HEK293 (cell line): ENCODE measurements around the gene DDX46.
"Not testable (repeated sequence)": the region's sequence is repeated elsewhere in the genome, so short reads cannot be mapped to it uniquely, and the experiment has no call there.

Experiments used
- CTCF ChIA-PET: fragments of 350-600 bp; formaldehyde crosslinking; extraction: SDS; loops from one replicate; lab custom pipeline; 2021; ENCODE audit warnings: antibody characterized with exemption; lab: Yijun Ruan, JAX
- POLR2A ChIA-PET: fragments of 300-600 bp; formaldehyde crosslinking; extraction: SDS; loops from one replicate; lab custom pipeline; 2020; ENCODE audit warnings: antibody characterized with exemption, inconsistent platforms; lab: Yijun Ruan, JAX
- H3K27ac ChIP-seq: fragments of 200-500 bp; sonication (Bioruptor generic); 2 replicates; pipeline ENCODE4 v1.5.1; 2014; ENCODE audit warnings: low read depth, low read length, control low read depth, inconsistent platforms; ENCODE audit errors: extremely low read depth
- H3K36me3 ChIP-seq, 2 experiments: fragments of 200-500 bp in 1 of 2; sonication (Bioruptor generic) in 1 of 2; 1 replicate in 1 of 2; 2 replicates in 1 of 2; pipeline ENCODE4 v1.5.1; 2014 to 2017; ENCODE audit warnings: inconsistent platforms in 2 of 2, low read length in 2 of 2; ENCODE audit not compliant: control insufficient read depth in 2 of 2, insufficient read depth in 1 of 2
- H3K4me1 ChIP-seq: fragments of 200-500 bp; sonication (Bioruptor generic); 2 replicates; pipeline ENCODE4 v1.5.1; 2014; ENCODE audit warnings: mild to moderate bottlenecking, low read length, inconsistent platforms; ENCODE audit not compliant: control insufficient read depth, insufficient read depth
- H3K4me3 ChIP-seq: 2 replicates; pipeline ENCODE4 v1.5.1; 2011; ENCODE audit warnings: low read depth, mild to moderate bottlenecking, control low read depth, low read length, moderate library complexity
- H3K9me3 ChIP-seq: fragments of 200-500 bp; sonication (Bioruptor generic); 2 replicates; pipeline ENCODE4 v1.5.1; 2014; ENCODE audit warnings: low read depth, low read length, inconsistent platforms; ENCODE audit not compliant: control insufficient read depth, insufficient read depth
- KLF1 ChIP-seq: fragments of 450-650 bp; formaldehyde crosslinking; IDR thresholded peaks from 2 replicates; pipeline ENCODE4 v1.5.1; 2016; ENCODE audit warnings: missing biosample characterization, missing genetic modification characterization
- ZBTB20 ChIP-seq: fragments of 450-650 bp; formaldehyde crosslinking; IDR thresholded peaks from 2 replicates; pipeline ENCODE4 v1.5.1; 2016; ENCODE audit warnings: missing biosample characterization, missing genetic modification characterization
- ZNF211 ChIP-seq: fragments of 450-650 bp; formaldehyde crosslinking; IDR thresholded peaks from 2 replicates; pipeline ENCODE4 v1.5.1; 2016; ENCODE audit warnings: low read depth, missing biosample characterization, missing genetic modification characterization
- ZNF292 ChIP-seq: fragments of 450-650 bp; formaldehyde crosslinking; IDR thresholded peaks from 2 replicates; pipeline ENCODE4 v1.5.1; 2016; ENCODE audit warnings: low read depth, missing biosample characterization, missing genetic modification characterization, borderline replicate concordance
- ZNF394 ChIP-seq: fragments of 450-650 bp; formaldehyde crosslinking; IDR thresholded peaks from 2 replicates; pipeline ENCODE4 v1.5.1; 2016; ENCODE audit warnings: missing biosample characterization, missing genetic modification characterization, mild to moderate bottlenecking, moderate library complexity, borderline replicate concordance
- ZNF416 ChIP-seq: fragments of 450-650 bp; formaldehyde crosslinking; IDR thresholded peaks from 2 replicates; pipeline ENCODE4 v1.5.1; 2016; ENCODE audit warnings: missing biosample characterization, missing genetic modification characterization
- ZNF426 ChIP-seq: fragments of 450-650 bp; formaldehyde crosslinking; IDR thresholded peaks from 2 replicates; pipeline ENCODE4 v1.5.1; 2017; ENCODE audit warnings: missing biosample characterization, missing genetic modification characterization, mild to moderate bottlenecking, inconsistent platforms, moderate library complexity
- ZNF555 ChIP-seq: fragments of 450-650 bp; formaldehyde crosslinking; conservative IDR thresholded peaks from 2 replicates; pipeline ENCODE4 v1.5.1; 2017; ENCODE audit warnings: missing biosample characterization, mild to moderate bottlenecking, missing genetic modification characterization, inconsistent platforms
- ZNF558 ChIP-seq: fragments of 450-650 bp; formaldehyde crosslinking; IDR thresholded peaks from 2 replicates; pipeline ENCODE4 v1.5.1; 2016; ENCODE audit warnings: missing biosample characterization, missing genetic modification characterization
- ZNF623 ChIP-seq: fragments of 450-650 bp; formaldehyde crosslinking; IDR thresholded peaks from 2 replicates; pipeline ENCODE4 v1.5.1; 2016; ENCODE audit warnings: missing biosample characterization, missing genetic modification characterization
- ZSCAN23 ChIP-seq: fragments of 450-650 bp; formaldehyde crosslinking; IDR thresholded peaks from 2 replicates; pipeline ENCODE4 v1.5.1; 2016; ENCODE audit warnings: missing biosample characterization, missing genetic modification characterization
- ZXDB ChIP-seq: fragments of 450-650 bp; formaldehyde crosslinking; IDR thresholded peaks from 2 replicates; pipeline ENCODE4 v1.5.1; 2016; ENCODE audit warnings: missing biosample characterization, missing genetic modification characterization
- TF ChIP-seq, protein P1 (sequence below): fragments of 450-650 bp; formaldehyde crosslinking; IDR thresholded peaks from 2 replicates; pipeline ENCODE4 v1.5.1; 2016; ENCODE audit warnings: missing biosample characterization, missing genetic modification characterization
- TF ChIP-seq, protein P2 (sequence below): fragments of 450-650 bp; formaldehyde crosslinking; IDR thresholded peaks from 2 replicates; pipeline ENCODE4 v1.5.1; 2017; ENCODE audit warnings: missing biosample characterization, missing genetic modification characterization
- TF ChIP-seq, protein P3 (sequence below): fragments of 450-650 bp; formaldehyde crosslinking; conservative IDR thresholded peaks from 2 replicates; pipeline ENCODE4 v1.5.1; 2016; ENCODE audit warnings: low read depth, missing biosample characterization, missing genetic modification characterization
- TF ChIP-seq, protein P4 (sequence below): fragments of 450-650 bp; formaldehyde crosslinking; conservative IDR thresholded peaks from 2 replicates; pipeline ENCODE4 v1.5.1; 2016; ENCODE audit warnings: low read depth, missing biosample characterization, missing genetic modification characterization
- TF ChIP-seq, protein P5 (sequence below): fragments of 450-650 bp; formaldehyde crosslinking; IDR thresholded peaks from 2 replicates; pipeline ENCODE4 v1.5.1; 2016; ENCODE audit warnings: missing biosample characterization, missing genetic modification characterization

The DDX46 gene

DNA sequence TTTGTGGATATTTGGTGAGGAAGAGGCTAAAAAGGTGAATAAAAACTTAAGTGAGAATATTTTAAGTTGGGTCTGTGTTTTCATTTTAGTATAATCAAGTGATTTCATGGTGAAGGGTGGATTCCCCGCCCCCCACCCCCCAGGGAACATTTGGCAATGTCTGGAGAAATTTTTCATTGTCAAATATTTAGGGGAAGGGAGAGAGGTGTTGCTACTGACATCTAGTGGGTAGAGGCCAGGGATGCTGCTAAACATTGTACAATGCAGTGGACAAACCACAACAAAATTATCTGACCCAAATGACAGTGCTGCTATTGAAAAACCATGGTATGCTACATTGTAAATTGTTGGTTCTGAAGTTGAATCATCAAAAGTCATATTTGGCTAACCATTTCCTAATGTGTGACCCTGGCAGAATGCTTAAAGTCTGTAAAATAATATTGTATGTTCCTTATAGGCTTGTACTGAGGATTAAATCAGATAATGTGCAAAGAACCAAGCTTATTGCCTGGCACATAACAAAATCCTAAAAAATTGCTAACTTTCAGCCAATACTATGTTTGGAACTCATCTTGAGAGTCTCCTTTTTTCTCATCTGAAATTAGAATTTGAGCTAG, 92.8 kb downstream of the DDX46 start (continued):
- TF ChIP-seq, protein P1, sequence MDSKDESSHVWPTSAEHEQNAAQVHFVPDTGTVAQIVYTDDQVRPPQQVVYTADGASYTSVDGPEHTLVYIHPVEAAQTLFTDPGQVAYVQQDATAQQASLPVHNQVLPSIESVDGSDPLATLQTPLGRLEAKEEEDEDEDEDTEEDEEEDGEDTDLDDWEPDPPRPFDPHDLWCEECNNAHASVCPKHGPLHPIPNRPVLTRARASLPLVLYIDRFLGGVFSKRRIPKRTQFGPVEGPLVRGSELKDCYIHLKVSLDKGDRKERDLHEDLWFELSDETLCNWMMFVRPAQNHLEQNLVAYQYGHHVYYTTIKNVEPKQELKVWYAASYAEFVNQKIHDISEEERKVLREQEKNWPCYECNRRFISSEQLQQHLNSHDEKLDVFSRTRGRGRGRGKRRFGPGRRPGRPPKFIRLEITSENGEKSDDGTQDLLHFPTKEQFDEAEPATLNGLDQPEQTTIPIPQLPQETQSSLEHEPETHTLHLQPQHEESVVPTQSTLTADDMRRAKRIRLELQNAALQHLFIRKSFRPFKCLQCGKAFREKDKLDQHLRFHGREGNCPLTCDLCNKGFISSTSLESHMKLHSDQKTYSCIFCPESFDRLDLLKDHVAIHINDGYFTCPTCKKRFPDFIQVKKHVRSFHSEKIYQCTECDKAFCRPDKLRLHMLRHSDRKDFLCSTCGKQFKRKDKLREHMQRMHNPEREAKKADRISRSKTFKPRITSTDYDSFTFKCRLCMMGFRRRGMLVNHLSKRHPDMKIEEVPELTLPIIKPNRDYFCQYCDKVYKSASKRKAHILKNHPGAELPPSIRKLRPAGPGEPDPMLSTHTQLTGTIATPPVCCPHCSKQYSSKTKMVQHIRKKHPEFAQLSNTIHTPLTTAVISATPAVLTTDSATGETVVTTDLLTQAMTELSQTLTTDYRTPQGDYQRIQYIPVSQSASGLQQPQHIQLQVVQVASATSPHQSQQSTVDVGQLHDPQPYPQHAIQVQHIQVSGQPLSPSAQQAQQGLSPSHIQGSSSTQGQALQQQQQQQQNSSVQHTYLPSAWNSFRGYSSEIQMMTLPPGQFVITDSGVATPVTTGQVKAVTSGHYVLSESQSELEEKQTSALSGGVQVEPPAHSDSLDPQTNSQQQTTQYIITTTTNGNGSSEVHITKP, result 0 out of 2 replicates have a peak, but pooled peaks have one; percentile 10
- TF ChIP-seq ZNF416 (no peak), ZSCAN23 (tag by site-specific recombination) (no peak), ZNF426 (tag by site-specific recombination) (no peak), ZNF292 (tag by site-specific recombination) (no peak), ZBTB20 (tag by site-specific recombination) (no peak), ZNF211 (tag by site-specific recombination) (no peak)
- TF ChIP-seq, protein P2, sequence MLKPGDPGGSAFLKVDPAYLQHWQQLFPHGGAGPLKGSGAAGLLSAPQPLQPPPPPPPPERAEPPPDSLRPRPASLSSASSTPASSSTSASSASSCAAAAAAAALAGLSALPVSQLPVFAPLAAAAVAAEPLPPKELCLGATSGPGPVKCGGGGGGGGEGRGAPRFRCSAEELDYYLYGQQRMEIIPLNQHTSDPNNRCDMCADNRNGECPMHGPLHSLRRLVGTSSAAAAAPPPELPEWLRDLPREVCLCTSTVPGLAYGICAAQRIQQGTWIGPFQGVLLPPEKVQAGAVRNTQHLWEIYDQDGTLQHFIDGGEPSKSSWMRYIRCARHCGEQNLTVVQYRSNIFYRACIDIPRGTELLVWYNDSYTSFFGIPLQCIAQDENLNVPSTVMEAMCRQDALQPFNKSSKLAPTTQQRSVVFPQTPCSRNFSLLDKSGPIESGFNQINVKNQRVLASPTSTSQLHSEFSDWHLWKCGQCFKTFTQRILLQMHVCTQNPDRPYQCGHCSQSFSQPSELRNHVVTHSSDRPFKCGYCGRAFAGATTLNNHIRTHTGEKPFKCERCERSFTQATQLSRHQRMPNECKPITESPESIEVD, result peak; percentile 40; the same call in 1 of the 2 replicates

DNA sequence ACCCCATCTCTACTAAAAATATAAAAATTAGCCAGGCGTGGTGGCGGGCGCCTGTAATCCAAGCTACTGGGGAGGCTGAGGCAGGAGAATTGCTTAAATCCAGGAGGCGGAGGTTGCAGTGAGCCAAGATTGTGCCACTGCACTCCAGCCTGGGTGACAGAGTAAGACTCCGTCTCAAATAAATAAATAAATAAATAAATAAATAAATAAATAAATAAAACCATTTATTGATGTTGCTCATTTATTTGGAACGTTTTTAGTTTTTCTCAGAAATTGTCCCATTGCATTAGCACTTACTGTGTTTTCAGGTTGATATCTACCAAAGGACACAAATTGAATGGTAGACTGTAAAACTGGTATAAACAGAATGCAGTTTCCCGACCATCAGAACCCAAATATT, 97.9 kb downstream of the DDX46 start:
- peaks cover 68 to 72% of the 10 kb centered on the region in 2 experiments for H3K36me3 ChIP-seq
- H3K4me1 ChIP-seq, POLR2A ChIA-PET, H3K9me3 ChIP-seq, H3K4me3 ChIP-seq, H3K27ac ChIP-seq: not testable (repeated sequence)
- CTCF ChIA-PET, result interaction anchor here (0.7 kb wide), 2 partner anchors 11 to 348 kb away, joined by 3 read pairs; partner anchors contain the start of gene C5orf24
- TF ChIP-seq, protein P3, sequence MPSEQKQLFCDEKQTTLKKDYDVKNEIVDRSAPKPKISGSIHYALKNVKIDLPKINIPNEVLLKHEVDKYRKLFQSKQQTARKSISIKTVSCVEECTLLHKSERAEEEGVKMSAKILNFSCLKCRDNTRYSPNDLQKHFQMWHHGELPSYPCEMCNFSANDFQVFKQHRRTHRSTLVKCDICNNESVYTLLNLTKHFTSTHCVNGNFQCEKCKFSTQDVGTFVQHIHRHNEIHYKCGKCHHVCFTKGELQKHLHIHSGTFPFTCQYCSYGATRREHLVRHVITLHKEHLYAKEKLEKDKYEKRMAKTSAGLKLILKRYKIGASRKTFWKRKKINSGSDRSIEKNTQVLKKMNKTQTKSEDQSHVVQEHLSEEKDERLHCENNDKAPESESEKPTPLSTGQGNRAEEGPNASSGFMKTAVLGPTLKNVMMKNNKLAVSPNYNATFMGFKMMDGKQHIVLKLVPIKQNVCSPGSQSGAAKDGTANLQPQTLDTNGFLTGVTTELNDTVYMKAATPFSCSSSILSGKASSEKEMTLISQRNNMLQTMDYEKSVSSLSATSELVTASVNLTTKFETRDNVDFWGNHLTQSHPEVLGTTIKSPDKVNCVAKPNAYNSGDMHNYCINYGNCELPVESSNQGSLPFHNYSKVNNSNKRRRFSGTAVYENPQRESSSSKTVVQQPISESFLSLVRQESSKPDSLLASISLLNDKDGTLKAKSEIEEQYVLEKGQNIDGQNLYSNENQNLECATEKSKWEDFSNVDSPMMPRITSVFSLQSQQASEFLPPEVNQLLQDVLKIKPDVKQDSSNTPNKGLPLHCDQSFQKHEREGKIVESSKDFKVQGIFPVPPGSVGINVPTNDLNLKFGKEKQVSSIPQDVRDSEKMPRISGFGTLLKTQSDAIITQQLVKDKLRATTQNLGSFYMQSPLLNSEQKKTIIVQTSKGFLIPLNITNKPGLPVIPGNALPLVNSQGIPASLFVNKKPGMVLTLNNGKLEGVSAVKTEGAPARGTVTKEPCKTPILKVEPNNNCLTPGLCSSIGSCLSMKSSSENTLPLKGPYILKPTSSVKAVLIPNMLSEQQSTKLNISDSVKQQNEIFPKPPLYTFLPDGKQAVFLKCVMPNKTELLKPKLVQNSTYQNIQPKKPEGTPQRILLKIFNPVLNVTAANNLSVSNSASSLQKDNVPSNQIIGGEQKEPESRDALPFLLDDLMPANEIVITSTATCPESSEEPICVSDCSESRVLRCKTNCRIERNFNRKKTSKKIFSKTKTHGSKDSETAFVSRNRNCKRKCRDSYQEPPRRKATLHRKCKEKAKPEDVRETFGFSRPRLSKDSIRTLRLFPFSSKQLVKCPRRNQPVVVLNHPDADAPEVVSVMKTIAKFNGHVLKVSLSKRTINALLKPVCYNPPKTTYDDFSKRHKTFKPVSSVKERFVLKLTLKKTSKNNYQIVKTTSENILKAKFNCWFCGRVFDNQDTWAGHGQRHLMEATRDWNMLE (tag by site-specific recombination), result peak; percentile 62; the same call in 1 of the 2 replicates
- TF ChIP-seq ZNF394 (tag by site-specific recombination) (peak; percentile 75; the same call in 1 of the 2 replicates), KLF1 (0 out of 2 replicates have a peak, but pooled peaks have one; percentile 12), ZNF555 (tag by site-specific recombination) (peak; percentile 33; the same call in 1 of the 2 replicates), ZXDB (0 out of 2 replicates have a peak, but pooled peaks have one; percentile 24), ZNF623 (tag by site-specific recombination) (peak; percentile 49), ZNF426 (tag by site-specific recombination) (peak; percentile 49), ZNF558 (tag by site-specific recombination) (peak; percentile 39; the same call in 1 of the 2 replicates)
- TF ChIP-seq, protein P4, sequence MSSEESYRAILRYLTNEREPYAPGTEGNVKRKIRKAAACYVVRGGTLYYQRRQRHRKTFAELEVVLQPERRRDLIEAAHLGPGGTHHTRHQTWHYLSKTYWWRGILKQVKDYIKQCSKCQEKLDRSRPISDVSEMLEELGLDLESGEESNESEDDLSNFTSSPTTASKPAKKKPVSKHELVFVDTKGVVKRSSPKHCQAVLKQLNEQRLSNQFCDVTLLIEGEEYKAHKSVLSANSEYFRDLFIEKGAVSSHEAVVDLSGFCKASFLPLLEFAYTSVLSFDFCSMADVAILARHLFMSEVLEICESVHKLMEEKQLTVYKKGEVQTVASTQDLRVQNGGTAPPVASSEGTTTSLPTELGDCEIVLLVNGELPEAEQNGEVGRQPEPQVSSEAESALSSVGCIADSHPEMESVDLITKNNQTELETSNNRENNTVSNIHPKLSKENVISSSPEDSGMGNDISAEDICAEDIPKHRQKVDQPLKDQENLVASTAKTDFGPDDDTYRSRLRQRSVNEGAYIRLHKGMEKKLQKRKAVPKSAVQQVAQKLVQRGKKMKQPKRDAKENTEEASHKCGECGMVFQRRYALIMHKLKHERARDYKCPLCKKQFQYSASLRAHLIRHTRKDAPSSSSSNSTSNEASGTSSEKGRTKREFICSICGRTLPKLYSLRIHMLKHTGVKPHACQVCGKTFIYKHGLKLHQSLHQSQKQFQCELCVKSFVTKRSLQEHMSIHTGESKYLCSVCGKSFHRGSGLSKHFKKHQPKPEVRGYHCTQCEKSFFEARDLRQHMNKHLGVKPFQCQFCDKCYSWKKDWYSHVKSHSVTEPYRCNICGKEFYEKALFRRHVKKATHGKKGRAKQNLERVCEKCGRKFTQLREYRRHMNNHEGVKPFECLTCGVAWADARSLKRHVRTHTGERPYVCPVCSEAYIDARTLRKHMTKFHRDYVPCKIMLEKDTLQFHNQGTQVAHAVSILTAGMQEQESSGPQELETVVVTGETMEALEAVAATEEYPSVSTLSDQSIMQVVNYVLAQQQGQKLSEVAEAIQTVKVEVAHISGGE (tag by site-specific recombination), result peak; percentile 59; the same call in 1 of the 2 replicates
- TF ChIP-seq, protein P5, sequence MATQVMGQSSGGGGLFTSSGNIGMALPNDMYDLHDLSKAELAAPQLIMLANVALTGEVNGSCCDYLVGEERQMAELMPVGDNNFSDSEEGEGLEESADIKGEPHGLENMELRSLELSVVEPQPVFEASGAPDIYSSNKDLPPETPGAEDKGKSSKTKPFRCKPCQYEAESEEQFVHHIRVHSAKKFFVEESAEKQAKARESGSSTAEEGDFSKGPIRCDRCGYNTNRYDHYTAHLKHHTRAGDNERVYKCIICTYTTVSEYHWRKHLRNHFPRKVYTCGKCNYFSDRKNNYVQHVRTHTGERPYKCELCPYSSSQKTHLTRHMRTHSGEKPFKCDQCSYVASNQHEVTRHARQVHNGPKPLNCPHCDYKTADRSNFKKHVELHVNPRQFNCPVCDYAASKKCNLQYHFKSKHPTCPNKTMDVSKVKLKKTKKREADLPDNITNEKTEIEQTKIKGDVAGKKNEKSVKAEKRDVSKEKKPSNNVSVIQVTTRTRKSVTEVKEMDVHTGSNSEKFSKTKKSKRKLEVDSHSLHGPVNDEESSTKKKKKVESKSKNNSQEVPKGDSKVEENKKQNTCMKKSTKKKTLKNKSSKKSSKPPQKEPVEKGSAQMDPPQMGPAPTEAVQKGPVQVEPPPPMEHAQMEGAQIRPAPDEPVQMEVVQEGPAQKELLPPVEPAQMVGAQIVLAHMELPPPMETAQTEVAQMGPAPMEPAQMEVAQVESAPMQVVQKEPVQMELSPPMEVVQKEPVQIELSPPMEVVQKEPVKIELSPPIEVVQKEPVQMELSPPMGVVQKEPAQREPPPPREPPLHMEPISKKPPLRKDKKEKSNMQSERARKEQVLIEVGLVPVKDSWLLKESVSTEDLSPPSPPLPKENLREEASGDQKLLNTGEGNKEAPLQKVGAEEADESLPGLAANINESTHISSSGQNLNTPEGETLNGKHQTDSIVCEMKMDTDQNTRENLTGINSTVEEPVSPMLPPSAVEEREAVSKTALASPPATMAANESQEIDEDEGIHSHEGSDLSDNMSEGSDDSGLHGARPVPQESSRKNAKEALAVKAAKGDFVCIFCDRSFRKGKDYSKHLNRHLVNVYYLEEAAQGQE, result 0 out of 2 replicates have a peak, but pooled peaks have one; percentile 17
